GM12891 (cell line): ENCODE measurements around the gene MELK.

Experiments
- DNase-seq: peaks from one replicate; pipeline ENCODE4 v3.0.0; 2011; ENCODE audit warnings: low spot score; ENCODE audit not compliant: insufficient read length
- FAIRE-seq: peaks from 2 replicates; lab custom pipeline; 2011; peaks lifted over from hg19 to GRCh38; lab: Jason Lieb, UNC
- PAX5 ChIP-seq: IDR thresholded peaks from 2 replicates; pipeline ENCODE4 v1.6.1; 2011; ENCODE audit warnings: low read length, moderate library complexity, mild to moderate bottlenecking; ENCODE audit not compliant: insufficient read depth, severe bottlenecking
- POLR2A ChIP-seq: IDR thresholded peaks from 2 replicates; pipeline ENCODE4 v1.6.1; 2011; ENCODE audit warnings: low read depth, low read length, control low read depth
- POLR2AphosphoS5 ChIP-seq: IDR thresholded peaks from 2 replicates; pipeline ENCODE4 v1.6.1; 2011; ENCODE audit warnings: low read depth, low read length, control low read depth
- POU2F2 ChIP-seq: IDR thresholded peaks from 2 replicates; pipeline ENCODE4 v1.6.1; 2011; ENCODE audit warnings: low read depth, mild to moderate bottlenecking, control low read depth, low read length, moderate library complexity
- SPI1 ChIP-seq: IDR thresholded peaks from 2 replicates; pipeline ENCODE4 v1.6.1; 2011; ENCODE audit warnings: low read depth, low read length, control low read depth
- TAF1 ChIP-seq: IDR thresholded peaks from 2 replicates; pipeline ENCODE4 v1.6.1; 2011; ENCODE audit warnings: low read depth, low read length, control low read depth

The MELK gene

DNA sequence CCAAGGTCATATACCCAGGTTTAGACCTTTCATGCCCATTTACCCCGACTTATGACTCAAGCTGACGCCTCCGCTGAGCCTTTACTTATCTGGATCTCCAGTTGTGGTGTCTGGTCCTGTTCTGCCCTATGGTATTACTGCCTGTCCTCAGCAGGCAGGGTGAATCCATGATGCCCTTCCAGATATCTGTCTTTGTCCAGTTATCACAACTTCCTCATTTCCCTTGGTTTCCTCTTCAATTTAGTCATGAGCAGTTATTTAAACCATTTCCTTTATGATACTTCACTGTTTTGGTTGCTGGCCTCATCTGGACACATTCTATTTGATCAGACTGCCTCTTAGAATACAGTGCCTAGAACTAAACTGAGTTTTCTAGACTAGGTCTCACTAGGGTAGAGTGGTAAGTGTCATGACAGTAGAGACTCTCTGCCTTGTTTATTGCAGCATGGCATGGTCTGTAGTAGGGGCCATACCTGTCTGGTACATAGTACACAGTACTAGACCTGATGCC is 93.3 kb downstream of the MELK start:
- FAIRE-seq (peak; percentile 90), DNase-seq (peak; percentile 2)
- TF ChIP-seq POU2F2 (no peak), SPI1 (peak; percentile 53)

DNA sequence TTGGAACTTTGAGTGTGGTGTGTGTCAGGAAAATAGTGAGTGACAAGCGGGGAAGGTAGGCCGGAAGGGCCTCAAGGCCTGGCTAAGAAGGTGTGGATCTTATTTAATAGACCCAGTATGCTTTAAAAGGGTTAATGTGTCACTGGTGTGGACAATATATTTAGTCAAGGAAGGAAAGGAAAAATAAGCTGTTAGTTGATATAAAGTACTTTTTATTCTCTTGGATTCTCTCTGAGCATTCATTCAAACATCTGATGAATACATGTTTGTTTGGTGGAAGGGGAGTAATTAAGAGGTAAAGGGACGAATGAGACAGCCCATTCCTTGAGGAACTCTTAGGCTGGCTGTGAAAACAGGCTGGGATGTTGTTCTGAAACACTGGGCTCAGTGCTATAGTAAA is 98.9 kb downstream of the MELK start:
- DNase-seq (no peak), FAIRE-seq (no peak)
- TF ChIP-seq SPI1 = no peak
- no peak for TF ChIP-seq PAX5
- TF ChIP-seq POU2F2 = no peak
- no peak for TF ChIP-seq POLR2AphosphoS5
- TF ChIP-seq POLR2A = no peak
- TF ChIP-seq TAF1 = no peak

DNA sequence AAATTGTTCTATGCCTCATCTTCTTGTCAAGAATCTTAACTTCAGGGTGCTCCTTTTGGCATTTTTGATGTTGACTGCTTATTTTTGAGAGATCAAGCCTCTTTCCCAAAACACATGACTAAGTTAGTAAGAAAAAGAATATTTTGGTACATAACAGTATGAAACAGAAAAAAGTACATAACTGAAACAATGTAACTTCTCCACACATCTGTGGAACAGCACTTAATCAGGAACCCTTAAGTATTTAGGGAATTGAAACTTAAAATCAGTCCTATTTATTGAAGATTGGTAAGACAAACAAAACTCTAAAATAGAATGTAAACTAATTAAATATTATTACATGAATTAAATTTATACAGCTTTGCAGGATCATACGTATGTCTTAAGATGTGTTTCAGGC is 103.4 kb downstream of the MELK start:
- TF ChIP-seq SPI1 (no peak), POLR2A (no peak), POU2F2 (no peak), POLR2AphosphoS5 (no peak), TAF1 (no peak), PAX5 (no peak)
- peak; percentile 26 for FAIRE-seq

DNA sequence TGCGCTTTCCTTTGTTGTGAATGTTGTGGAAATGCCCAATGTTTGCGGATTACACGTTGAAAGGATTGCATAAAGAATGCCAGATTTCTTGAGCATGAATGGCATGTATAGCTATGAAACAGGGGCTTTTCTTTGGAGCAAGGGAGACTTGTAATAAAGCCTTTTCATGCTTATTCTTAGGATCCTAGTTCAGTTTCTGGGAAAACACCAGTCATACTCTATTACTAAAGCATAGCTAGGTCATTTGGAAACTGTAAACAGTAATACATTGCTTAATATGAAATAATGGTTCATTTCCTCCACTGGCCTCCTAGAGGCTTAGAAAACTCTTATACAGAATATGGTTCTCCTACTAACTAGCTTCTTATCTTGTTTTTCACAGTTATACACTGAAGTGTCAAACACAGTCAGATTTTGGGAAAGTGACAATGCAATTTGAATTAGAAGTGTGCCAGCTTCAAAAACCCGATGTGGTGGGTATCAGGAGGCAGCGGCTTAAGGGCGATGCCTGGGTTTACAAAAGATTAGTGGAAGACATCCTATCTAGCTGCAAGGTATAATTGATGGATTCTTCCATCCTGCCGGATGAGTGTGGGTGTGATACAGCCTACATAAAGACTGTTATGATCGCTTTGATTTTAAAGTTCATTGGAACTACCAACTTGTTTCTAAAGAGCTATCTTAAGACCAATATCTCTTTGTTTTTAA is 104.2 kb downstream of the MELK start:
- FAIRE-seq (no peak), DNase-seq (no peak)
- TF ChIP-seq PAX5 (no peak), POLR2AphosphoS5 (no peak), TAF1 (no peak), SPI1 (no peak), POLR2A (no peak), POU2F2 (no peak)

More for the DNA sequence above, 103.4 kb downstream of the MELK start:
- no peak for DNase-seq

DNA sequence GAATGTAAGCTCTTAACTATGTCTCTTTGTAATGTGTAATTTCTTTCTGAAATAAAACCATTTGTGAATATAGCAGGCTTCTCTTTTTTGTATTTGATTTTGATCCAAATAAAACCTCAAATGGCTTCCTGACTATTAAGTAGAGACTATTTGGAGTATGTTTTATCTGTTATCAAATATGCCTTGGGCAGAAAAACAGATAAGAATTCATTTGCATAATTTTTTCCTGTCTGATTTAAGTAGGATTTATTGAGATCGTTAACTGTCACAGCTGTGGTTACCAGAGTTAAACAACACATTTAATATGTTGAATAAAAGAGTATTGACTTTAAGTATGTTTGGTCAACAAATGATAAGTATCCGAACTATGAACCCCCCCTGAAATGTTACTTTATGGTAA is 104.9 kb downstream of the MELK start:
- DNase-seq (no peak), FAIRE-seq (no peak)
- TF ChIP-seq PAX5 (no peak), TAF1 (no peak), SPI1 (no peak), POLR2AphosphoS5 (no peak), POU2F2 (no peak), POLR2A (no peak)

DNA sequence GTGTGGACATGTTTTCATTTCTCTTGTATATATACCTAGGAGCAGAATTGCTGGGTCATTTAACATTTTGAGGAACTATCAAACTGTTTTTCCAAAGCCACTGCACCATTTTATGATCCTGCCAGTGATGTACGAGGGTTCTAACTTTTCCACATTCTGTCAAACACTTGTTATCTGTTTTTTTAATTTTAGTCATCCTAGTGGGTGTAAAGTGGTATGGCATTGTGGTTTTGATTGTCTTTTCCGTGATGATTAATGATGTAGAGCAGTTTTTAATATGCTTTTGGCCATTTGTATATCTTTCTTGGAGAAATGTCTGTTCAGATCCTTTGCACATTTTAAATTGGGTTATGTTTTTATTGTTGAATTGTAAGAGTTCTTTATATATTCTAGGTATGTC is 107.0 kb downstream of the MELK start:
- TF ChIP-seq PAX5 = no peak
- FAIRE-seq (no peak), DNase-seq (no peak)

DNA sequence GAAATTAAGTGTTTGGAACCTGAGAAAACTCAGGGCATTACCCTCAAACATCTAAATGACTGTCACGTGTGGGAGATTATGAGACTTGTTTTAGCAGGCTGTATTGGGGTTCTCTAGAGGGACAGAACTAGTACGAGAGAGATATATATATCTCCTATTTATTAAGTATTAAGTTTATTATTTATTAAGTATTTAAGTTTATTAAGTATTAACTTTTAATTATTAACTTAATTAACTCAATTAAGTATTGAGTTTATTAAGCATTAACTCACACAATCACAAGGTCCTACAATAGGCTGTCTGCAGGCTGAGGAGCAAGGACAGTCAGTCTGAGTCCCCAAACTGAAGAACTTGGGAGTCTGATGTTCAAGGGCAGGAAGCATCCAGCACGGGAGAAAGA is 113.8 kb downstream of the MELK start:
- FAIRE-seq = no peak
- DNase-seq = no peak
- TF ChIP-seq TAF1 = no peak

DNA sequence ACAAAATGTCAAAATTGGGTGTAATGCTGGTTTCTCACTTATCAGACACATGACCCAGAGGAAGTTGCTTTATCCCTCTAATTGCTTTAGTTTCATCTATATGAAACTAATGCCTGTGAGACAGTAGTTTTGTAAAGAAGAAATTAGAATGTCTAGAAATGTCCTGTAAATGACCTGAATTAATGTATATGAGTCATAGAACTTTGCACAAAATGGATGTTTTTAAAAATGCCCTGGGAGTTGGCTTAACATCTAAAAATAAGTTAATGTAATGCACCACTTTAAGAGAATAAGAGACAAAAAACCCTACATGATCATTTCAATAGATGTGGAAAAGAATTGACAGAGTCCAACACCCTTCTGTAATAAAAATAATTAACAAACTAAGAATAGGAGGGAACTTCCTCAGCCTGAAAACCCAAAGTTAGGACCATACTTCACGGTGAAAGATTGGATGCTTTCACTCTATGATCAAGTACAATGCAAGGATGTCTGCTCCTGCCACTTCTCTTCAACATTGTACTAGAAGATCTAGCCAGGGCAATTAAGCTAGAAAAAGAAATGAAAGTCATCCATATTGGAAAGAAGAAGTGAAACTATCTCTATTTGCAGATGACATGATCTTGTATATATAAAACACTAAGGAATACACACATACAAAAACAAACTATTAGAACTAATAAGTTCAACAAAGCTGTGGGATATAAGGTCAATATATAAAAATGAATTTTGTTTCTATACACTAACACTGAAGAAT is 117.9 kb downstream of the MELK start:
- FAIRE-seq (peak; percentile 61), DNase-seq (no peak)
- no peak for TF ChIP-seq TAF1
- TF ChIP-seq SPI1 = peak; percentile 78

DNA sequence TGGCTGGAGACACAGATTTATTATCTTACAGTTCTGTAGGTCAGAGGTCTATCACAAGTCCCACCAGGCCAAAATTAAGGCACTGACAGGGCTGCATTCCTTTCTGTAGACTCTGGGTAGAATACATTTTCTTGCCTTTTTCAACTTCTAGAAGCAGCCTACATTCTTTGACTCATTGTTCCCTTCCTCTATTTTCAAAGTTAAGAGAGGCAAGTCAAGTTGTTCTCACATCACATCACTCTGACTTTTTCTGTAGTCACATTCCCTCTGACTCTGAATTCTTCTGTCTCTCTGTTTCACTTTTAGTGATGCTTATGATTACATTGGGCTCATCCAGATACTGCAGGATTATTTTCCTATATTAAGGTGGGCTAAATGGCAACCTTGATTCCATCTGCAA is 119.0 kb downstream of the MELK start:
- TF ChIP-seq SPI1 (no peak), PAX5 (no peak), POU2F2 (no peak), POLR2AphosphoS5 (no peak), TAF1 (no peak)
- DNase-seq = no peak
- no peak for FAIRE-seq

DNA sequence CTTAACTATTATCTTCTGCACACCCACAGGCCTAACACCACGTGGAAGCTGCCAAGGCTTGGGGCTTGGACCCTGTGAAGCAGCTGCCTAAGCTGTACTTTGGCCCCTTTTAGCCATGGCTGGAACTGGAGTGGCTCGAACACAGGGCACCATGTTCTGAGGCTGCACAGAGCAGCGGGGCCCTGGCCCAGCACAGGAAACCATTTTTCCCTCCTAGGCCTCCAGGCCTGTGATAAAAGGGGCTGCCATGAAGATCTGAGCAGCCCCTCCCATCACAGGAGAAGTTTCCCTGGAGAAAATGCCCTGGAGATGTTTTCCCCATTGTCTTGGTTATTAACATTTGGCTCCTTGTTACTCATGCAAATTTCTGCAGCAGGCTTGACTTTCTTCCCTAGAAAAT is 126.3 kb downstream of the MELK start:
- FAIRE-seq (no peak), DNase-seq (no peak)
- TF ChIP-seq PAX5 (no peak), POLR2A (no peak), POU2F2 (no peak), TAF1 (no peak), SPI1 (no peak), POLR2AphosphoS5 (no peak)
